Neural crest cell (in vitro differentiated cells): ENCODE data around the gene DXO. TPM values are rescaled to one million over a fixed set of nuclear protein-coding genes. Genes with fewer than 3 reads are reported as not detected.

Source experiments
- DNase-seq: peaks from one replicate; pipeline ENCODE4 v3.0.0; 2021; ENCODE audit warnings: low read depth, mixed read lengths, low spot score
- H3K27ac Mint-ChIP-seq: one replicate; pipeline ENCODE4 v1.8.0; 2021; ENCODE audit warnings: mild to moderate bottlenecking, mixed read lengths; ENCODE audit not compliant: unreplicated experiment
- H3K27me3 Mint-ChIP-seq: 2 replicates; pipeline ENCODE4 v1.8.0; 2021; ENCODE audit warnings: low read depth, mild to moderate bottlenecking, mixed read lengths
- H3K36me3 Mint-ChIP-seq: 2 replicates; pipeline ENCODE4 v1.8.0; 2021; ENCODE audit warnings: low read depth, mild to moderate bottlenecking, mixed read lengths
- H3K4me1 Mint-ChIP-seq: 2 replicates; pipeline ENCODE4 v1.8.0; 2021; ENCODE audit warnings: mixed read lengths
- H3K4me3 Mint-ChIP-seq: one replicate; pipeline ENCODE4 v1.8.0; 2021; ENCODE audit warnings: mild to moderate bottlenecking, mixed read lengths
- H3K9me3 Mint-ChIP-seq: 2 replicates; pipeline ENCODE4 v1.8.0; 2021; ENCODE audit warnings: mixed read lengths
- microRNA-seq: library from miRNA; unstranded; fragments of <30 nt; microRNA quantifications from one replicate; pipeline ENCODE4, GENCODE V29; 2020
- total RNA-seq: library from RNA; stranded (reverse); gene quantifications from 2 replicates; pipeline ENCODE4 v1.2.1, GENCODE V29; 2021
- TF ChIP-seq, protein P1 (sequence below): fragments of 200-600 bp; sonication (generic); conservative IDR thresholded peaks from 2 replicates; pipeline ENCODE4 v1.5.0; 2021; ENCODE audit warnings: antibody characterized with exemption, mild to moderate bottlenecking

DXO gene
- total RNA-seq, 1 donor from 2014 or later = 26.6 TPM

DNA sequence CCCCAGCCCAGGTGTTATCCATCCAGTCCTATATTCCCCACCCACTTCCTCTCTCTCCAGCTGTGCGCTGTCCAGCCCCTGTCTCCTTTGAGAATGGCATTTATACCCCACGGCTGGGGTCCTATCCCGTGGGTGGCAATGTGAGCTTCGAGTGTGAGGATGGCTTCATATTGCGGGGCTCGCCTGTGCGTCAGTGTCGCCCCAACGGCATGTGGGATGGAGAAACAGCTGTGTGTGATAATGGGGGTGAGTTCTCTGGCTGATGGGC lies 43.3 kb downstream of the DXO start:
- Mint-ChIP-seq H3K4me3 (no peak overlapping the region), H3K27ac (no peak overlapping the region), H3K27me3 (peaks cover 3% of the 10 kb centered on the region), H3K36me3 (no peaks in the 10 kb centered on the region), H3K4me1 (no peaks in the 10 kb centered on the region), H3K9me3 (no peaks in the 10 kb centered on the region)
- no peak for DNase-seq
- TF ChIP-seq, protein P1, sequence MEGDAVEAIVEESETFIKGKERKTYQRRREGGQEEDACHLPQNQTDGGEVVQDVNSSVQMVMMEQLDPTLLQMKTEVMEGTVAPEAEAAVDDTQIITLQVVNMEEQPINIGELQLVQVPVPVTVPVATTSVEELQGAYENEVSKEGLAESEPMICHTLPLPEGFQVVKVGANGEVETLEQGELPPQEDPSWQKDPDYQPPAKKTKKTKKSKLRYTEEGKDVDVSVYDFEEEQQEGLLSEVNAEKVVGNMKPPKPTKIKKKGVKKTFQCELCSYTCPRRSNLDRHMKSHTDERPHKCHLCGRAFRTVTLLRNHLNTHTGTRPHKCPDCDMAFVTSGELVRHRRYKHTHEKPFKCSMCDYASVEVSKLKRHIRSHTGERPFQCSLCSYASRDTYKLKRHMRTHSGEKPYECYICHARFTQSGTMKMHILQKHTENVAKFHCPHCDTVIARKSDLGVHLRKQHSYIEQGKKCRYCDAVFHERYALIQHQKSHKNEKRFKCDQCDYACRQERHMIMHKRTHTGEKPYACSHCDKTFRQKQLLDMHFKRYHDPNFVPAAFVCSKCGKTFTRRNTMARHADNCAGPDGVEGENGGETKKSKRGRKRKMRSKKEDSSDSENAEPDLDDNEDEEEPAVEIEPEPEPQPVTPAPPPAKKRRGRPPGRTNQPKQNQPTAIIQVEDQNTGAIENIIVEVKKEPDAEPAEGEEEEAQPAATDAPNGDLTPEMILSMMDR = no peak

DNA sequence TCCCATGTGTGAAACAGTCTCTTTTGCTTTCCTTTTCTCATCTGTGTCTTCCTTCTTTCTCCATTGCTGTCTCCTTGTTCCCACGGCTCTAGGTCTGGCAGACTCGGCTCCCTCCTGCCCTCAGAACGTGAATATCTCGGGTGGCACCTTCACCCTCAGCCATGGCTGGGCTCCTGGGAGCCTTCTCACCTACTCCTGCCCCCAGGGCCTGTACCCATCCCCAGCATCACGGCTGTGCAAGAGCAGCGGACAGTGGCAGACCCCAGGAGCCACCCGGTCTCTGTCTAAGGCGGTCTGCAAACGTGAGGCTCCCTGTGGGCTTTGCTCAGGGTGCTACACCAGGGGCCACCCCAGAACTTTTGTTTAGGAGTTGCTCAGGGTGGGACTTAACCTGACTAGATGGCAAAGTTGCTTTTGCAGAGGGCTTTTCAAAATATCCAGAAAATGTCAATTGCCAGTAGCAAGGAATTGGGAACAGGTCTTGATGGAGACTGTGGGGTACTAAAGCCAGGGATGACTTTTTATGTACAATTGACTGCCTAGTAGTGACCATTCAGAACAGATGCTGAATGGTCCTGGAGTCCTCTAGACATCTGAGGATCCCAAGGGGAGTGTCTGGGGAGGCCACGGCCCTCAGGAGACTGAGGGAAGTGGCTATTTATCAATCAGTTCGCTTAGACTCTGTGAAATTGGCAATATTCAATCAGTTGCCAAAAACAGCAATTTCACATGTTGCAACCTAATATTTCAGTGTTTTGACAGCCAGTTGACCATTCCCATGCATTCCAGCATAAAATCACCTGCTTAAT lies 43.9 kb downstream of the DXO start:
- no peak for DNase-seq
- no peaks in the 10 kb centered on the region for H3K9me3 Mint-ChIP-seq
- no peak overlapping the region for H3K4me3 Mint-ChIP-seq
- TF ChIP-seq, protein P1 = no peak
- peaks cover 3% of the 10 kb centered on the region for H3K27me3 Mint-ChIP-seq
- H3K4me1 Mint-ChIP-seq = no peaks in the 10 kb centered on the region
- no peak overlapping the region for H3K27ac Mint-ChIP-seq
- no peaks in the 10 kb centered on the region for H3K36me3 Mint-ChIP-seq

DNA sequence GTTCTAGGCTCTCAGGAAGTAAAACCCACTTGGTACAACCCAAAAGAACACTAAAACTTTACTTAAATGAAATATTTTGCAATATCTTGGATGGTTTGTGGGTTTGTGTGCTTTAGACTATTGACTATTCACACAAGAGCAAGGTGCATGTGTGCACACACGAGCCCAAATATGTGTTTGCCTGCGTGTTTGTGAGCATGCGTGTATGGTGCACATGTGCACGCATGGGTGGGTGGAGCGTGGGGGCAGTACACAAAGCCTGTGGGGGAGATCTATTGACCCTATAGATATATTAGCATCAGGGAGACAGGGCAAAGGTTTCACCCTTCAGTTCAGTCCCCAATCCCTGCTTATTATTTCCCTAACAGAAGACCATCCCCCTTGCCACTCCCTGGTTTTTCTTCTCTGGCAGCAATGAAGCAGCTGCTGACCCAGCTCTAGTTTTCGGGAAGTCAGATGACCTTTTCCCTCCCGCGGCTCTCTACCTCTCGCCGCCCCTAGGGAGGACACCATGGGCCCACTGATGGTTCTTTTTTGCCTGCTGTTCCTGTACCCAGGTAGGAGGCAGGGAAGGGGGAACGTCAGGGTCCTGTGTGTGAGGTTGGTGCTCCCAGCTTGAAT lies 44.6 kb downstream of the DXO start, which contains the start of gene C2:
C2 (plus strand) TSS at position 476 of the 621 bp plus-strand sequence; CDS start at position 512, 36 bp downstream.
- Mint-ChIP-seq H3K36me3 (no peaks in the 10 kb centered on the region), H3K4me1 (no peaks in the 10 kb centered on the region), H3K27me3 (peaks cover 3% of the 10 kb centered on the region), H3K9me3 (no peaks in the 10 kb centered on the region), H3K4me3 (no peak within 1 kb of the TSS), H3K27ac (no peak within 1 kb of the TSS)
- TF ChIP-seq, protein P1 = no peak
- DNase-seq = no peak

DNA sequence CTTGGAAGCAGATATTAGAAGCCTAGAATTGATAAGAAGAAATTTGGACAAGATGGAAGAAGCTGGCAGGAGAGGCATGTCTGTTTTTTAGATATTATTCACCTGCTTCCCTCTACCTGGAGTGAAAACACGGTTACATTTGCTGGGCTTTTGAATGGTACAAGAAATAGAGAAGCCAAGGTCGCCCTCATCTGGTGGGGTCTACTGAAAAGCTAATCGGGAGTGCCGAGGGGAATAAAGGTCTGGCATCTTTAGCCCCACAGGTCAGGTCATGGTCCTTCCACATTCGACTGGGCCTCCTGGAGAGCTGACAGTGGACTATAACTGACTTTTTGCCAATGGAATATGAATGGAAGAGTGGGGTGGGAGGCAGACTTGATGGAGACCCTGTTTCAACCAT lies 49.0 kb downstream of the DXO start:
- Mint-ChIP-seq H3K9me3 (no peaks in the 10 kb centered on the region), H3K27me3 (peaks cover 3% of the 10 kb centered on the region), H3K36me3 (no peaks in the 10 kb centered on the region), H3K4me1 (no peaks in the 10 kb centered on the region), H3K4me3 (no peak overlapping the region), H3K27ac (no peak overlapping the region)
- TF ChIP-seq, protein P1 = no peak
- no peak for DNase-seq

DNA sequence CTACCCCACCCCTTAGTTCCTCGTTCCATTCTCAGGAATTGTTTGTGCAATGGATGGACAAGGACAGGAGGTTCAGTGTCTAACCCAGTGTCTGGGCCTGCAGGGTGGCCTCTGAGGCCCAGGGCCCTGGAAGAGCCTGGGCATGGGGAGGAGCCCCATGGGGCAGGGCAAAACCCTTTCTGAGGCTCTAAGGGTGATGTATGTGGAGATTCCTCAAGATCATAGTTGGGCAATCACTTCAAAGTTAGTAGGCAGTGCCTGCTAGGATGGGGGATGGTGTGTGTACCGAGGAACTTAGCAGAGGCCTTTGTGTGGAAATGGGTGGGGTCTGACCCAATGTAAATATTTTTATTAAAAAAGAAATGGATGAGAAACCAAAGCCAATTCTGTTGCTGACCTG lies 51.1 kb downstream of the DXO start:
- Mint-ChIP-seq H3K4me3 (no peak overlapping the region), H3K27ac (no peak overlapping the region), H3K9me3 (no peaks in the 10 kb centered on the region), H3K36me3 (no peaks in the 10 kb centered on the region), H3K4me1 (no peaks in the 10 kb centered on the region), H3K27me3 (no peaks in the 10 kb centered on the region)
- DNase-seq = no peak
- TF ChIP-seq, protein P1 = no peak

Small RNAs within 50 kb of the gene (microRNA-seq; reads per million reads assigned to microRNA genes)
- gene MIR1236 = 3.0 reads per million

Other genes starting within 250 kb of the DXO start
- gene MPIG6B, start 248.8 kb downstream of the DXO start, total RNA-seq = not detected in 2 replicates
- gene DDAH2, start 242.8 kb downstream of the DXO start, total RNA-seq = 186 and 194 TPM in 2 replicates
- 305 and 313 TPM in 2 replicates for gene CLIC1, start 235.6 kb downstream of the DXO start, total RNA-seq
- gene MSH5, start 232.1 kb downstream of the DXO start, total RNA-seq = 79.5 and 86.2 TPM in 2 replicates
- 21.3 and 25.1 TPM in 2 replicates for gene SAPCD1, start 209.5 kb downstream of the DXO start, total RNA-seq
- gene VWA7, start 194.8 kb downstream of the DXO start, total RNA-seq = 2.0 and 2.7 TPM in 2 replicates
- 162 and 163 TPM in 2 replicates for gene VARS1, start 176.4 kb downstream of the DXO start, total RNA-seq
- 122 and 135 TPM in 2 replicates for gene LSM2, start 165.2 kb downstream of the DXO start, total RNA-seq
- 1.5 and 1.8 TPM in 2 replicates for gene HSPA1L, start 156.9 kb downstream of the DXO start, total RNA-seq
- gene HSPA1A, start 156.6 kb downstream of the DXO start, total RNA-seq = 70.3 and 72.3 TPM in 2 replicates
- 78.5 and 82.5 TPM in 2 replicates for gene HSPA1B, start 144.4 kb downstream of the DXO start, total RNA-seq
- gene NEU1, start 109.3 kb downstream of the DXO start, total RNA-seq = 46.3 and 49.9 TPM in 2 replicates
- gene SLC44A4, start 93.1 kb downstream of the DXO start, total RNA-seq = 0.32 and 0.84 TPM in 2 replicates
- 202 and 205 TPM in 2 replicates for gene EHMT2, start 74.4 kb downstream of the DXO start, total RNA-seq
- gene ZBTB12, start 70.1 kb downstream of the DXO start, total RNA-seq = 60.8 and 61.1 TPM in 2 replicates
- 0.35 and 1.2 TPM in 2 replicates for gene C2, start 44.4 kb downstream of the DXO start, total RNA-seq
- not detected in 2 replicates for gene CFB, start 26.0 kb downstream of the DXO start, total RNA-seq
- 86.1 and 88.4 TPM in 2 replicates for gene NELFE, start 13.2 kb downstream of the DXO start, total RNA-seq
- gene SKIC2, start 13.0 kb downstream of the DXO start, total RNA-seq = 77.9 and 88.7 TPM in 2 replicates
- gene C4A, start 9.9 kb upstream of the DXO start, total RNA-seq = 5.6 and 10.1 TPM in 2 replicates
- gene C4B, start 42.7 kb upstream of the DXO start, total RNA-seq = 5.3 and 6.7 TPM in 2 replicates
- gene CYP21A2, start 66.3 kb upstream of the DXO start, total RNA-seq = 0.23 TPM in 2 replicates
- 4.6 and 6.6 TPM in 2 replicates for gene TNXB, start 137.2 kb upstream of the DXO start, total RNA-seq
- 83.6 and 87.1 TPM in 2 replicates for gene ATF6B, start 156.1 kb upstream of the DXO start, total RNA-seq
- gene FKBPL, start 158.2 kb upstream of the DXO start, total RNA-seq = 12.4 and 13.0 TPM in 2 replicates
- gene PRRT1, start 179.8 kb upstream of the DXO start, total RNA-seq = 3.1 and 4.1 TPM in 2 replicates
- gene PPT2, start 182.0 kb upstream of the DXO start, total RNA-seq = 60.9 and 62.3 TPM in 2 replicates
- gene EGFL8, start 192.5 kb upstream of the DXO start, total RNA-seq = 39.3 and 44.0 TPM in 2 replicates
- 88.9 and 92.9 TPM in 2 replicates for gene AGPAT1, start 203.9 kb upstream of the DXO start, total RNA-seq
- gene RNF5, start 206.3 kb upstream of the DXO start, total RNA-seq = 60.2 and 60.7 TPM in 2 replicates
- gene AGER, start 212.1 kb upstream of the DXO start, total RNA-seq = 25.7 and 26.0 TPM in 2 replicates
- gene PBX2, start 218.1 kb upstream of the DXO start, total RNA-seq = 205 and 206 TPM in 2 replicates
- gene GPSM3, start 220.5 kb upstream of the DXO start, total RNA-seq = 7.3 and 8.0 TPM in 2 replicates